ENCODE data around the gene PDIK1L. TPM values are rescaled to one million over a fixed set of nuclear protein-coding genes. Genes with fewer than 3 reads are reported as not detected.

The PDIK1L gene
- polyA plus RNA-seq, 1 donor (not counting 4 experiments of a cell fraction or from before 2014, with no cell fraction given), result 2.8 TPM

DNA sequence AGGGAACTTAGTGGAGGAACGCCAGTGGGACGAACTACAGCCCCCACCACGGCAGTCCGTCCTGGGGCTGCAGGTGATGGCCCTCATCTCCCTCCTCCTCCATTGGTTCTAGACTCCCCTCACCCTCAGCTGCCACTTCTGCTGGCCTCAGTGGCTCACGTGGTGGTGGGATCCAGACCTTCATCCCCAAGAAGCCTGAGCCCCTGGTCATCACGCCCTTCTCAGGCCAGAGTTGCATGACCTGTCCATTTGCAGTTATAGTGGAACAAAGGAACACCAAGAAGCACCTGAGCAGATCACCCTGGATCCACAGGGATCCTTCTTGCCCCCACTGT, 34.3 kb downstream of the PDIK1L start:
- TF ChIP-seq EZH2 (IDR thresholded peaks at IDR 0.05; ENCODE audit: low read length), result no peak
- no peak for TF ChIP-seq CTCF (optimal IDR thresholded peaks at IDR 0.05 in 1 of 3, IDR thresholded peaks at IDR 0.05 in 1 of 3, conservative IDR thresholded peaks at IDR 0.05 in 1 of 3; ENCODE audit: extremely low read depth in 1 of 3, insufficient read depth in 2 of 3, low read length in 3 of 3)
- H3K9me1 ChIP-seq (ENCODE audit: control insufficient read depth, extremely low read depth, insufficient read depth, low read length), result no peaks in the 10 kb centered on the region
- no peaks in the 10 kb centered on the region for H3K79me2 ChIP-seq (ENCODE audit: control insufficient read depth, insufficient read depth, low read length)
- H3K9ac ChIP-seq (ENCODE audit: control insufficient read depth, extremely low read depth, insufficient read depth, low read length), result no peak overlapping the region
- no peak for DNase-seq (ENCODE audit: low read depth, low spot score)
- no peaks in the 10 kb centered on the region for H3K36me3 ChIP-seq (ENCODE audit: control insufficient read depth in 2 of 2, extremely low read depth in 1 of 2, insufficient read depth in 2 of 2, low read length in 2 of 2)
- no peaks in the 10 kb centered on the region for H3K9me3 ChIP-seq (ENCODE audit: control insufficient read depth, low read depth, low read length)
- no peak for FAIRE-seq
- no peaks in the 10 kb centered on the region for H3K4me1 ChIP-seq (ENCODE audit: control insufficient read depth, extremely low read depth, insufficient read depth, low read length)
- H3K4me2 ChIP-seq (ENCODE audit: control insufficient read depth, extremely low read depth, insufficient read depth, low read depth, low read length), result no peak overlapping the region
- H3K4me3 ChIP-seq (ENCODE audit: control insufficient read depth in 2 of 3, extremely low read depth in 1 of 3, insufficient read depth in 2 of 3, low read depth in 1 of 3, low read length in 3 of 3), result no peak overlapping the region
- H3K27ac ChIP-seq (ENCODE audit: control insufficient read depth, insufficient read depth, low read length), result no peak overlapping the region
- no peaks in the 10 kb centered on the region for H3K27me3 ChIP-seq (ENCODE audit: control insufficient read depth, extremely low read depth, insufficient read depth, low read length)
- dilution Hi-C loops (cut with MboI; ENCODE audit: extremely low pct_ligation_motif_present, low sequenced_read_pairs), result no loop called here
- H2AFZ ChIP-seq (ENCODE audit: control insufficient read depth, low read length), result no peak overlapping the region
- H4K20me1 ChIP-seq (ENCODE audit: control insufficient read depth, extremely low read depth, insufficient read depth, low read length), result no peaks in the 10 kb centered on the region

DNA sequence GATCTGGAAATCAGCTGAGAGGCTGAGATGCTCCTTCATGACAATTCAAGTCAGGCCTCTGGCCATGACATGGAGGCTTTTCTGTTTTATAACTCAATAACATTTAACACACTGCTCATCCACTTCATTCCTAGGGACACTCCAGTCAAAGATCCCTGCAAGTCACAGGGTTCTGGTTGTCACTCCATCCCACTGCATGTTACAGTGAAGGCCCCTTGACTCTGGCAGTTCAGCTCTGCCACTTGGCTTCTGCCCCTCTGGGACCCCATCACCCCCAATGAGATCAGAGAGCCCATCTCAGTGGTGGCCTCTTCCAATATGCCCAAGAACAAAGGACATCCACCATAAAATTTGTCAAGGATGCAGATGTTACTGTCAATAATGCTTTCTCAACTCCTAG, 37.3 kb downstream of the PDIK1L start:
- Histone ChIP-seq H3K4me3 (ENCODE audit: control insufficient read depth in 2 of 3, extremely low read depth in 1 of 3, insufficient read depth in 2 of 3, low read depth in 1 of 3, low read length in 3 of 3) (no peak overlapping the region), H3K27ac (ENCODE audit: control insufficient read depth, insufficient read depth, low read length) (no peak overlapping the region), H3K79me2 (ENCODE audit: control insufficient read depth, insufficient read depth, low read length) (no peaks in the 10 kb centered on the region), H3K9me3 (ENCODE audit: control insufficient read depth, low read depth, low read length) (no peaks in the 10 kb centered on the region), H3K9me1 (ENCODE audit: control insufficient read depth, extremely low read depth, insufficient read depth, low read length) (no peaks in the 10 kb centered on the region), H3K4me2 (ENCODE audit: control insufficient read depth, extremely low read depth, insufficient read depth, low read depth, low read length) (no peak overlapping the region), H3K36me3 (ENCODE audit: control insufficient read depth in 2 of 2, extremely low read depth in 1 of 2, insufficient read depth in 2 of 2, low read length in 2 of 2) (no peaks in the 10 kb centered on the region), H3K9ac (ENCODE audit: control insufficient read depth, extremely low read depth, insufficient read depth, low read length) (no peak overlapping the region), H4K20me1 (ENCODE audit: control insufficient read depth, extremely low read depth, insufficient read depth, low read length) (no peaks in the 10 kb centered on the region), H2AFZ (ENCODE audit: control insufficient read depth, low read length) (no peak overlapping the region), H3K4me1 (ENCODE audit: control insufficient read depth, extremely low read depth, insufficient read depth, low read length) (no peaks in the 10 kb centered on the region), H3K27me3 (ENCODE audit: control insufficient read depth, extremely low read depth, insufficient read depth, low read length) (no peaks in the 10 kb centered on the region)
- DNase-seq (ENCODE audit: low read depth, low spot score) (no peak), FAIRE-seq (no peak)
- no peak for TF ChIP-seq EZH2 (IDR thresholded peaks at IDR 0.05; ENCODE audit: low read length)
- no peak for TF ChIP-seq CTCF (optimal IDR thresholded peaks at IDR 0.05 in 1 of 3, IDR thresholded peaks at IDR 0.05 in 1 of 3, conservative IDR thresholded peaks at IDR 0.05 in 1 of 3; ENCODE audit: extremely low read depth in 1 of 3, insufficient read depth in 2 of 3, low read length in 3 of 3)
- dilution Hi-C loops (cut with MboI; ENCODE audit: extremely low pct_ligation_motif_present, low sequenced_read_pairs), result no loop called here

Measured in keratinocyte (primary cell).